ENCODE results near the gene PLEKHM3.
A peak's percentile ranks its signal among the peaks of the same experiment; 100 is the strongest.

- peak in 1 of 6 experiments; percentile 1 for TF ChIP-seq CTCF (IDR thresholded peaks at IDR 0.05)
- TF ChIP-seq POLR2A (IDR thresholded peaks at IDR 0.05), result no peak
Observed at GRCh38 chr2:208034503-208035140, 9.3 kb upstream of the PLEKHM3 start.

Data from adrenal gland (tissue), 5 donors.